ENCODE results near the gene KCNC1.

- TF ChIP-seq CTCF (IDR thresholded peaks at IDR 0.05; ENCODE audit: low read depth, low read length, missing input control) = no peak
- no peak for TF ChIP-seq RAD21 (IDR thresholded peaks at IDR 0.05)
- no peak for TF ChIP-seq MAX (IDR thresholded peaks at IDR 0.05)
- no peak for TF ChIP-seq FOXA1 (IDR thresholded peaks at IDR 0.05)
- TF ChIP-seq TAF1 (conservative IDR thresholded peaks at IDR 0.05) = no peak
- no peak for TF ChIP-seq SP1 (IDR thresholded peaks at IDR 0.05)
- no peak for TF ChIP-seq YY1 (IDR thresholded peaks at IDR 0.05)
- TF ChIP-seq ZBTB33 (IDR thresholded peaks at IDR 0.05) = no peak
- TF ChIP-seq EGR1 (IDR thresholded peaks at IDR 0.05; ENCODE audit: low read depth in 2 of 2) = no peak
- TF ChIP-seq HNF4G (IDR thresholded peaks at IDR 0.05) = no peak
- no peak for TF ChIP-seq ATF3 (IDR thresholded peaks at IDR 0.05)
- TF ChIP-seq NR2F2 (IDR thresholded peaks at IDR 0.05) = no peak
These were observed 76.2 kb downstream of the KCNC1 start for GRCh38 chr11:17810746-17811145.
